GM10847 (cell line): ENCODE data around the gene KDELR3.

ENCODE experiments used
- POLR2A ChIP-seq: IDR thresholded peaks from 2 replicates; pipeline ENCODE4 v1.6.1; 2011; ENCODE audit not compliant: insufficient read length; ENCODE audit errors: extremely low read depth

KDELR3 gene

DNA sequence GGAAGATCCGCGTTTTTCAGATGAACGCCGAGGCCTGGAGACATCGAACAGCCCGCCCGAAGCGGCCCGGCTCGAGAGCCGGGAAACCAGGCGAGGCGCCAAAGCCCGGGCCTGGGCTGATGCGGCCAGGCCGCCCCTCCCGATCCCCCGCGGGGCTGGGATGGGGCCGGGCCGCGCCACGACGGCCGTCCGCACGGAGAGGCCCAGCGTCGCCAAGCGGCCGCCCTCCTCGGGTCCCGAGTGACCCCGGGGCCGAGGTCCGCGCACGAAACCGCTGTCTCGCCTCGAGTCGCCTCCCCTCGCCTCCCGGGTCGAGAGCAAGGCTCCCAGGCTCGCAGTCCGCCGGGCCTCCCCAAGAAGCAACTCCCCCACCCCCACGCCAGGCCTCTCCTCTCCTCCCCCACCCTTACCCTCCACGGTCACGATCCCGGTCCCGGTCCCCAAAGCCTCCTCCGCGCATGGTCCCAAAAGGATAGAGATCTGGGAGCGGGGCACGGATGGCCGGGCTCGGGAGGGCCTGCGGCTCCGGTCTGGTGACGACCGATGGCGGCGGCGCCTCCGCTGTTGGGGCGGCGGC is 37.7 kb downstream of the KDELR3 start:
- no peak for TF ChIP-seq POLR2A

DNA sequence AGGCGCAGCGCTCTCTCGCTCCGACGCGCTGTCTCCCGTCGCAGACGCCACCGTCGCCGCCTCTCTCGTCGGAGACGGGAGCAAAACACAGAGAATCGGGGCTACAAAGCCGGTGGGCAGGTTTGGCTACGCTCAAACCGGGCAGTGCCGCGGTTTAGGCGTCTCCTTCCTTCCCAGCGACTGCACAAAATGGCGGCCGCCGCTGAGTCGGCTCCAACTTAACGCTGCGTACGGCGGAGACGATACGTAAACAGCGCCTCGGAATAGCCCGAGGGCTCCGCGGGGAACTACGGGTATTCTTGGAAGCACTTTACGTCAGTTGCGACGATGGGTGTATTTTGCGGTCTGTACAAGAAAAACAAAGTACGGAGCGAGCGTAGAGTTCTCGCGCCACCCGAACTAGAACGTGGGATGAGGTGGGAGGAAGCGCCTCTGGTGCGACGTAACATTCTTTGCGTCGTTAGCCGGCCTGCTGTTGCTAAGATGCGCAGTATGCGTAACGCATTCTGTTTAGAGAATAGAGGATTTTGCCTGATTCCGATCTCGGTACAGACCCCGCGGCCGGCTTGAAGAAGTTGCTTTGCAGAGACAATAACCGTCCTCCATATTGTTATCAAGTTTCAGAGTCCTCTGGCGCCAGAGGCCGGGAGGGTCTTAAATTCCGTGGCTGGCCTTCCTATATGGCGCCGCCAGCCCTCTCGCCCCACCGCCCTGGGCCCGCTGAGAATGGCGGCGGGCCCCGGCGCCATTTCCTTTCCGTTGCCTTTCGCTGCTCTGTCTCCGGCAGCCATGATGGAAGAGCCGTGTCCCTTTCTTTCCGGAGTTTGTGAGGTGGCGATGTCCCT is 38.4 kb downstream of the KDELR3 start, which contains the start of gene DDX17:
Gene DDX17, minus strand, starts transcription at position 194 of the 845 bp plus-strand sequence.
- TF ChIP-seq POLR2A: peak; percentile 81

GRCh38 chr22:38510416-38510970 is 42.6 kb downstream of the KDELR3 start:
- no peak for TF ChIP-seq POLR2A

- TF ChIP-seq POLR2A: no peak
Measured at GRCh38 chr22:38513063-38513462, 45.2 kb downstream of the KDELR3 start.

DNA sequence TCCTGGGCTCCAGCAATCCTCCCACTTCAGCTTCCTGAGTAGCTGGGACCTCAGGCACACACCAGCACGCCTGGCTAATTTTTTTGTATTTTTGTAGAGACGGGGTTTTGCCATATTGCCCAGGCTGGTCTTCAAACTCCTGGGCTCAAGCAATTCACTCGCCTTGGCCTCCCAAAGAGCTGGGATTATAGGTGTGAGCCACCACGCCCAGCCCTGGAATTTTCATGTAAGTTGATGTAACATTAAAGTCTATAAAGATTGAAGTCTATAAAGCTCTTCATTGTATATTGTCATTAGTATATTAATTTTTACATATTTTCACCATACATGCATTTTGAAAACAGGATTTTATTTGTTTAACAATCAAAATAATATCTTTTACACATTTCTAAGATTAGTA is 50.7 kb downstream of the KDELR3 start:
- no peak for TF ChIP-seq POLR2A

- no peak for TF ChIP-seq POLR2A
Measured at GRCh38 chr22:38519453-38520250, 51.8 kb downstream of the KDELR3 start.

- no peak for TF ChIP-seq POLR2A
Measured at GRCh38 chr22:38523029-38523428, 55.1 kb downstream of the KDELR3 start.

DNA sequence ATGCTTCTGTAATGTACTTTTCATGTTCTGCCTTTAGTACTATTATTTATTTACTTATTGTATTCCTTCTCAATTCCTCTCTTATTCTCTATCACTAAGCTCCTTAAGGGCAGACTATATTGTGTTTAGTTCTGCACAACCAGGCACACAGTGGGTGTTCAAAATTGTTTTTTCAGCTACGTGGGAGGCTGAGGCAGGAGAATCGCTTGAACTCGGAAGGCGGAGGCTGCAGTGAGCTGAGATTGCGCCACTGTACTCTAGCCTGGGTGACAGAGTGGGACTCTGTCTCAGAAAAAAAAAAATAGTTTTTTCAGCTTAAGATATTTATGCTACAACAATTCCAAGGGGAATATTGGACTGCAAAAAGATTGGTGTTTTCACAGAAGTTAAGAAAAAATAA is 55.6 kb downstream of the KDELR3 start:
- no peak for TF ChIP-seq POLR2A

DNA sequence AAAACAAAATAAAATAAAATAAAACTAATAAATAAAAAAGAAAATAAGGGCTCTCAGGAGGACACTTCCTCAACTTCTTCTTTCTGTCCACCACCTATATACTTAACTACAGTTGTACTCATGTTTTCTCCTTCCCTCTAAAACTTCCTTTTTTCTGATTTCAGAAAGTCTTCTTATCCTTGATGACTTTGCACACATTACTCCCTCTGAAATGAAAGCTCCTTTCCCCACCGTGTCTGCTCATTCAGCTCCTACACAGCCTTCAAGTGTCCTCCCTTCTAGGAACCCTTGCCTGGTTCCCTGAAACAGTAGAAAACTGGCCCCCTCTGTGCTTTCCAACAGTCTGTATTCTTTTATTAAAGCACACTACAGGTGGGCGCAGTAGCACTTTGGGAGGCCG is 56.5 kb downstream of the KDELR3 start:
- TF ChIP-seq POLR2A: no peak

DNA sequence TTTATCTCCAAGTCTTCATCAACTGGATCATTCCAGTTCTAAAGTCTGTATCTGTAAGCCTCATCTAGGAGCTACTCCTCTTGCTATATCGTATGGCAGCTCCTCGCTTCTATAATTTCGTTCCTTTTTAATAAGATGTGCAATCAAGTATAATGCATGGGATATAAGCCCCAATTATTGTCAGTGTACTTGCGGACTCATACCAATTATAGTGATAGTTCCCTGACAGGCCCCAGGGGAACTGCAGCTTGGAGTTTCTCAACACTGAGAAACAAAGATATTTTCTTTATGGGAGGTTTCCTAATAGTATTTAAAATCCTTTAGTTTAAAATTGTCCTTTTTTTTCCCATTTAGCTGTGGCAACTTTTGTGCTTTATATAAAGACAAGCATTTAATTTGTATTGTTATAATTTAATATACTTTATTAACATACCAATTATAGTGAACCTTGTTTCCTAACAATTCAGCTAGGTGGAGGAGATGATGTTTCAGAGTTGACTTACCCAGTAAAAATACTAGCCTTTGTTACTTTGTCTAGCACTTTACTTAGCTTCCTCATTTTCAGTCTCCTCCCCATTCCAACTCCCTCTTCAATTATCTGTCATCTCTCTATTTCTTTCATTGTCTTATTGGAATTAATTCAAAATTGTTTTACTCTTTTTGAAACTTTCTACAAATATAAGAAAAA is 63.5 kb downstream of the KDELR3 start:
- TF ChIP-seq POLR2A: no peak
